Stimulated activated CD4-positive, alpha-beta T cell treated with anti-CD3 and anti-CD28 coated beads, TNF-alpha, amount 100 ng/mL, for 4 hours (primary cell): ENCODE results near the gene SART1.

Source experiments
- DNase-seq, 3 experiments: peaks; one replicate each; pipeline ENCODE4 v3.0.0-alpha.2; 2020; ENCODE audit warnings: low read depth in 3 of 3

SART1 gene

DNA sequence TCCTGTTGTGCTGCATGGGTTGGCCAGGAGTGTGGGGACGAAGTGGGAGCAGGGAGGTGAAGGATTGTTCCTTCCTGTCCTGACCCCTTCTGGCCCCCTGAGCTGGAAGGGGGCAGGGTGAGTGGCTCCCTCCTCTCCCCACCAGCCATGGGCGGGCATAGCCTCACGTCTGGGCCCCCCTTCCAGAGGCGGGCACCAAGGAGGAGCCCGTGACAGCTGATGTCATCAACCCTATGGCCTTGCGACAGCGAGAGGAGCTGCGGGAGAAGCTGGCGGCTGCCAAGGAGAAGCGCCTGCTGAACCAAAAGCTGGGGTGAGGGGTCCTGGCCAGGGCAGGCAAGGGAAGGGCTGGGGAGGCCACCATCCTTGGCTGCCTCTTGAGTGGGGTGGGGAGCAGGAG is 3.4 kb downstream of the SART1 start:
- DNase-seq = no peak

DNA sequence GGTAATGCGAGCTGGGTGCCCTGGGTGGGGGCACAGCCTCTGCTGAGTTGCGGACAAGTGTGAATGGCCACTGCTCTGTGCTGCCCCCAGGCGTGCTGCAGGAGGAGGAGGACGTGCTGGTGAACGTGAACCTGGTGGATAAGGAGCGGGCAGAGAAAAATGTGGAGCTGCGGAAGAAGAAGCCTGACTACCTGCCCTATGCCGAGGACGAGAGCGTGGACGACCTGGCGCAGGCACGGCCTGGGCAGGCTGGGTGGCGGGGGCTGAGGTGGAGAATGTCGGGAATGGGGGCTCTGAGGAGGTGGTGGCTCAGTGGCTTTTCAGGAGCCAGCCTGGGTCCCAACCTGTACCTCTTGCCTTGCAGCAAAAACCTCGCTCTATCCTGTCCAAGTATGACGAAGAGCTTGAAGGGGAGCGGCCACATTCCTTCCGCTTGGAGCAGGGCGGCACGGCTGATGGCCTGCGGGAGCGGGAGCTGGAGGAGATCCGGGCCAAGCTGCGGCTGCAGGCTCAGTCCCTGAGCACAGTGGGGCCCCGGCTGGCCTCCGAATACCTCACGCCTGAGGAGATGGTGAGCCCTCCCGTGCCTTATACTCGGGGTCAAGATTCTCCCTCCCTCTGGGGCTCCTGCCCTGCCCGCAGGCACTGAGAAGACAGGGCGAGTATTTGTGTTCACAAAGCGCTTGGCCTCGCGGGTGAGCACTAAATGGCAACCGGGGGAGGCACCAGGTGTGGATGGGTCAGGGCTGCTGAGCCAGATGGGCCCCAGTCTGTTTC is 4.6 kb downstream of the SART1 start:
- no peak for DNase-seq

DNA sequence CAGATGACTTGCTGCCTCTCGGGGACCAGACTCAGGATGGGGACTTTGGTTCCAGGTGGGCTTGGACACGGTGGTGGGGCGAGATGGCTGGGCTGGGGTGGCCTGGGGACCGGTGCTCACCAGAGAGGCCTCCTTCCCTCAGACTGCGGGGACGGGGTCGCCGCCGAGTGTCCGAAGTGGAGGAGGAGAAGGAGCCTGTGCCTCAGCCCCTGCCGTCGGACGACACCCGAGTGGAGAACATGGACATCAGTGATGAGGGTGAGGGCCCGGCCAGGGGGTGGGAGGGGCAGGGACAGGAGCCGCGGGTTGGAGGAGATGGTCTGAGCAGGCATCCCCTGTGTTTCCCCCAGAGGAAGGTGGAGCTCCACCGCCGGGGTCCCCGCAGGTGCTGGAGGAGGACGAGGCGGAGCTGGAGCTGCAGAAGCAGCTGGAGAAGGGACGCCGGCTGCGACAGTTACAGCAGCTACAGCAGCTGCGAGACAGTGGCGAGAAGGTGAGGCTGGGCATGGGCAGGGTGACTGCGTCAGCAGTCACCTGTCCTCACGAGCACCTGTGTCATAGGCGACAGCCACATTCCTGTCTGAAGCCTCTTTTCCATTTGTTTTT is 5.9 kb downstream of the SART1 start:
- DNase-seq = no peak

DNA sequence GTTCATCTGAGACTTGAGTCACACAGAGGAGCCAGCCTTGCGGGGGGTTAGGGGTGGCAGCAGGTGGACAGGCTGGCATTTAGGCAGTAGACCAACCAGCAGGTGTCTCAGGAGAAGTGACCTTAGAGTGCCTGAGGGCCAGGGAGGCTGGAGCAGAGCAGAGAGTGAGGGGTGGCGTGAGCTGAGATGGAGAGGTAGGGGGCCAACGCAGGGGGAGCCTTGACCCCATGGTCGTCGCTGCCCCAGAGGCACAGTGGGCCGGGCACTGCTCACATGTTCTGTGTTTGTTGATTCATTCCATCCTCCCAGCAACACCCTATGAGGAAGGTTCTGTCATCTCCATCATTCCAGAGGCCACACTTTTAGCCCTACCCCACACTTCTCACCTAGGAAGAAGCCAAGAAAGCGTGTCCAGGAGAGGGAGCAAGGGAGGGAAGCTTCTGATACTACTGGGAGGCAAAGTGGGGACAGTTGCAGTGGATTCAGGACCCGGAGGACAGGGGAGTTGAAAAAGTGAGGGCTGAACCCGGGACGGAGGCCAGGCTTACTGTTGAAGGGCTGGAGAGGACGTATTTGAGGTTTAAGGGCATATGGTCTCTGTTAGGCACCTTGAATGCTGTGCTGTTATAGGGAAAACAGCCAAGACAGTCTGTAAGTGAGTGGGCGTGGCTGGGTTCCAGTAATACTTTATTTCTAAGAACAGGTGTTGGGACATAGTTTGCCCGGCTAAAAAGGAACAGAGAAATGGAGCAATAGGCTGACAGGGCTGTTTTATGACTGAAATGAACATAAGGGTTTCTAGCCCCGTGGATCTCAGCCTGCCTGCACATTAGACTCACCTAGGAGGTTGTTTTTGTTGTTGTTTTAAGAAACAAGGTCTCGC is 7.3 kb downstream of the SART1 start:
- no peak for DNase-seq

DNA sequence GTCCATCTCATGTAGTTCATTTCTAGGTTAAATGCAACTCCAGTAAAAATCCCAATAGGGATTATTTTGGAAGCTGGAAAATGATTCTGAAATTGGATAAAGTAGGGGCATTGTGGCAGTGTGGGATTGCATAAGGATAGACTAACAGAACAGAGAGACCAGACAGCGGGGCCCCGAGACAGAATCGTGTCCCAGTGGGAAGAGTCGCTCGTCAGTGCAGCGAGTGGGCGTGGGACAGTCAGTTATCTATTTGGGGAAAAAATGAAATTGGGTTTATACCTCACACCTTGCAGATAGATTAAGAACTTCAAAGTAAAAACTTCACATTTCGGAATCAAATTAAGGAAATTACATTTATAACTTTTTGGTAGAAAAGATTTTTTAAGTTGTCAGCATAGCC is 10.6 kb downstream of the SART1 start:
- DNase-seq = no peak

DNA sequence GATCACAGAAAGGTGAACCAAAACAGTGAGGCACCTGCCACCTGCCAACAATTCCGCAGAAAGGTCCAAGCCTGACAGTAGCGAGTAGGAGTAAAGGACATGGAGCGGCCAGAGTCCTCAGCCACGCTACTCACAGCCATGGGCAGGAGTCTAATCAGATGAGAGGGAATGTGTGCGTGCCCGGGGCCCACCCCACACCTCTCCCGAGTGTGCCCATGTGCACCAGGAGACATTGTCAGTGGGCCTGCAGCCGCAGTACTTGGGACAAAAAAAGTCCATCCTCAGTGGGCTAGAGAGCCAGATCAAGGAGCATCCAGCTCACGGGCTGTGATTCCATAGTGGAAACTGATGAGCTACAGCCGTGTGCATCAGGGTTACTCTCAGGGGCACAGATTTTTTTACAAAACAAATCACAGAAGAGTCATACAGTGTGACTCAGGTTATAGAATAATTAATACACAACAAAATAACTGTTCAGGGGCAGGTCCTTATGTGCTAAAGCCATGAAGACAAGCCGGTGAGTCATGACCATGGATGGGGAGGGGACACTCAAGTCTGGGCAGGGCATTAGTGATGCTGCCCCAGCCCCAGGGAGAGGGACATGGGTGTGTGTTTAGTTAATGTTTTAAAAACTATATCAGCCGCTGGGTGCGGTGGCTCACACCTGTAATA is 12.0 kb downstream of the SART1 start:
- DNase-seq = no peak

DNA sequence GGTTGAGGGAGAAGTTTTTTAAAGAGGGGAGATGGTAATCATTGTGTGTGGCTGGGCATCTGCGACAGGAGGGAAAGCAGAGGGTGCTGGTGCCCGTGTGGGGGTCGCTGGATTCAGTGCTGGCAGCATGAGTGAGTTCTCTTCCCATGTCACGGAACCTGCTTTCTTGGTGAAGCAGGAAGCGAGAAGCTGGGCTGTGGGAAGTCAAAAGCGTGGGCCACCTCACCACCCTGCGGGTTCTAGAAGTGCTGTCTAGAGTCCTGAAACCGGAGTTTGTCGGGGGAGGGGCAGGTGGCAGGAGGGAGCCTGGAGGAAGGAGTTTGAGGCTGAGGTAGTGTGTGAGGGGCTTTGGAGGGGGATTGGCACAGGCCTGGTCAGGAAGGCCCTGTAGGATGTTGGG is 14.2 kb downstream of the SART1 start:
- no peak for DNase-seq

DNA sequence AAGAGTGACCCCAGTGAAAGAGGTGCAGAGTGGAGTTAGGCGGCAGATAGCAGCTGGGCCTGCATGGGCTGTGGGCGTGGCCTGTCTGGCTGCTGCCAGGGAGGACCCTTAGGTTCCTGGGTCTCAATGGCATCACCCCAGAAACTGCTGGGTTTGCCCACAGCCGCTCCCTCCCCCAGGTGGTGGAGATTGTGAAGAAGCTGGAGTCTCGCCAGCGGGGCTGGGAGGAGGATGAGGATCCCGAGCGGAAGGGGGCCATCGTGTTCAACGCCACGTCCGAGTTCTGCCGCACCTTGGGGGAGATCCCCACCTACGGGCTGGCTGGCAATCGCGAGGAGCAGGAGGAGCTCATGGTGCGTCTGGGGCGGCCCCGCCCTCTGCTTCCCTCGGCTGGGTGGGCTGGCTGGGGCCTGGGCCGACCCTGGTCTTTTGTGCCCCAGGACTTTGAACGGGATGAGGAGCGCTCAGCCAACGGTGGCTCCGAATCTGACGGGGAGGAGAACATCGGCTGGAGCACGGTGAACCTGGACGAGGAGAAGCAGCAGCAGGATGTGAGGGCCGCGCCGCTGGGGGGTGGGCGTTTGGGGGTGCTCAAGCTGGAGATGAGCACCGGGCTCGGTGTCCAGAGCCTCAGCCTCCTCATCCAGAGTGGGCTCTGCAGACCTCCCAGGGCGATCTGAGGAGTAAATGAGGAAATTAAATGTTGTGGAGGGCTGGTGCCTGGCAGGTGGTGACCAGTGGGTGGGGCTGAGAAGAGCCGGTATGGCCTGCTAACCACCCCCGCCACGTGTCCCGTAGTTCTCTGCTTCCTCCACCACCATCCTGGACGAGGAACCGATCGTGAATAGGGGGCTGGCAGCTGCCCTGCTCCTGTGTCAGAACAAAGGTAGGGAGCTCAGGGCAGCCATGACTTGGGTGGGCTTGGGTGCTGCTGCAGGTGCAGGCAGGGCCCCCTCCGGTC is 15.0 kb downstream of the SART1 start:
- no peak for DNase-seq

DNA sequence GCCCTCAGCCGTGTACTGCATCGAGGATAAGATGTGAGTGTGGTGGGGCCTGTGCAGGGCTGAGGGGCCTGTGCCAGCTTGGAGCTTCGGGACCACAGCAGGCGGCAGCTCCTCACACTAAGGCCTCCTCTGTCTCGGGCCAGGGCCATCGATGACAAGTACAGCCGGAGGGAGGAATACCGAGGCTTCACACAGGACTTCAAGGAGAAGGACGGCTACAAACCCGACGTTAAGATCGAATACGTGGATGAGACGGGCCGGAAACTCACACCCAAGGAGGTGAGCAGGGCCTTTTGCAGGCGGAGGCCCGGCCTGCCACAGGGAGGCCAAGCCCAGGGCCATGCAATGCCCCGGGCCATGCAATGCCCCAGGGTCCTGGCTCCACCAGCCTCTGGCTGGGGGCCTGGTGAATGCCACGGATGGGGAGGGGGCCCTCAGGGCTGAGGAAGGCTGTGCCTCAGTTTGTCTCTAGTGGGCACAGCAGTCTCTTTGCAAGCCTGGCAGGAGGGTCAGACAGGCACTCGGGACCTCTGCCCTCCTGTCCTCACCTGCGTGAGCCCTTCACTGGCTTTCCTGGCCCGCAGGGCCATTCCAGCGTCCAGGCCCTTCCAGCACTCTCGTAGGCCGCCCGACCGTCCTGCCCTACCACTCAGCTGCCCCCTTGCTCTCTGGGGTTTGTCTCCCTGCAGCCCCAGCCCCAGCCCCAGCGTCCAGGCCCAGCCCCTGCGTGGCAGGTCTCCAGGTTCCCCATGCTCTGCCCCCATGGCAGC is 16.3 kb downstream of the SART1 start:
- DNase-seq = no peak

DNA sequence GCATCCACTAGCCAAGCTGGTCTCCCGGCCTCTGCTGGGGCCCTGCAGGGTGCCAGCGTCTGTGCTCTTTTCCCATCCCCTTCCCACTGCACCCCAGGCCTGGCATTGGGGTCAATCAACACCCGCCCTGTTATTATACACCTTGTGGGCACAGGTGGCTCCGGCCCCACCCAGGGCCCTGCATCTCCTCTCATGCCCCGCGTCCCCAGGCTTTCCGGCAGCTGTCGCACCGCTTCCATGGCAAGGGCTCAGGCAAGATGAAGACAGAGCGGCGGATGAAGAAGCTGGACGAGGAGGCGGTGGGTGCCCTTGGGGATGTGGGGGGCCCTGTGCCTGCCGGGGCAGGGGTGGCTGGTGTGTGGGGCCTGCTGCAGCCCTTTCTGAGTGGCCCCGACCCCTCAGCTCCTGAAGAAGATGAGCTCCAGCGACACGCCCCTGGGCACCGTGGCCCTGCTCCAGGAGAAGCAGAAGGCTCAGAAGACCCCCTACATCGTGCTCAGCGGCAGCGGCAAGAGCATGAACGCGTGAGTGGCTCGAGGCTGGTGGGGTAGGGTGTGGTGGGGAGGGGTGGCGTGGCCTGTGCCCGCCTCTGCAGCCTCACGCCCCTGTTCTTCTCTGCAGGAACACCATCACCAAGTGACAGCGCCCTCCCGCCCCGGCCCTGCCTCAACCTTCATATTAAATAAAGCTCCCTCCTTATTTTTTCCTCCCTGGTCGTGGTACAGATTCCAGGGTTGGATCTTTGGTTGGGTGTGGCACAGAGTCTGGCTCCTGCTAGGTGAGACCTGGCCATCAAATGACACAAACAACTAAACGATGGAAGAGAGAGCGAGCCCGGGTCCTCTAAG is 17.1 kb downstream of the SART1 start:
- no peak for DNase-seq

DNA sequence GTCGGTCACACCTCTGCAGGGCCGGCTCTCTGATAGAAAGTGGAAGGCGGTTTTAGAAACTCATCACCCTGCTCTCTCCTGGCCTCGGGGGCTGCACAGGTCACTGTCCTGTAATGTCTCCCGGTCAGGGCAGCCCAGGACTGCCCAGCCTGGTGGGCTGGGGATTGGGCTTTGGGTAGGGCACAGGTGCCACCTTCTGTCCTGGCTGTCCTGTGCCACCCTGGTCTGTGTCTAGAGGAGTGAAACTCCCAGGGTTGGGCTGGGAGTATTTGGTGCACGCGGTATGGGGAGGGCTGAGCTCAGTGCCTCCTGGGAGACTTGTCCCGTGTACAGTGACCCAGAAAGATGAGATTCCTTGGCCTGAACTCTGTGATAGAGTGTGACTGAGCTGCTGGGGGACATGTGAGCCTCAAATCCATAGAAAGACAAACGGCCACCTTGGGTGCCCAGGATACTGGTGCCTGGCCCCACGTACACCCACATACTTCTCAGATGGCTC is 17.8 kb downstream of the SART1 start:
- no peak for DNase-seq

DNA sequence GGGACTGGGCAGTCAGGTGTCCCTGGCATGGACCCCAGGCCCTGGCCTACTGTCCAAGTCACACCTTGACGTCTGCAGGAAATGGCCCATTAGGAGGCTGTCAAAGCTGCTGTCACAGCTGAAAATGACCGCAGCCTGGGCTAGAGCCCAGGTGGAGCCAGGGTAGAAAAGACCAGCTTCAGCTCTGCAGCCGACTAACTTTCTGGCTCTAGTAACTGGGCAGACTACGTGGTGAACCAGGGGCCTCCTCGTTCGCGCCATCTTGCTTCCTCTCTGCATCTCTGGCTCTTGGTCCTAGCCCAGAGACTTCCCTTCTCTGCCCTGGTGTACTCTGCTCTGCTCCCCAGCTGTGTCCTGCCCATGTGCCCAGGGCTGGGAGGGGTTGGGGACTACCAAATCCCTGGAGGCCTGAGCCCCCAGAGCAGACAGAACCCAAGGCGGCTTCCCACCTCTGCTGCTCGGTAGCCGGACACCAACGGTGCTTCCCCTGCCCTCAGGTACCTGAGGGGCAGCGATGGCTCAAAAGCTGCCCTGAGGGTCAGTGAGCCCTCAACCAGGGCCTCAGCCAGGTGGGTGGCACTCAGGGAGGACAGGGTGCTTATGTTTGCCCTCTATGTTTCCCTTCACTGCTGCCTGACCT is 19.7 kb downstream of the SART1 start:
- DNase-seq = no peak

DNA sequence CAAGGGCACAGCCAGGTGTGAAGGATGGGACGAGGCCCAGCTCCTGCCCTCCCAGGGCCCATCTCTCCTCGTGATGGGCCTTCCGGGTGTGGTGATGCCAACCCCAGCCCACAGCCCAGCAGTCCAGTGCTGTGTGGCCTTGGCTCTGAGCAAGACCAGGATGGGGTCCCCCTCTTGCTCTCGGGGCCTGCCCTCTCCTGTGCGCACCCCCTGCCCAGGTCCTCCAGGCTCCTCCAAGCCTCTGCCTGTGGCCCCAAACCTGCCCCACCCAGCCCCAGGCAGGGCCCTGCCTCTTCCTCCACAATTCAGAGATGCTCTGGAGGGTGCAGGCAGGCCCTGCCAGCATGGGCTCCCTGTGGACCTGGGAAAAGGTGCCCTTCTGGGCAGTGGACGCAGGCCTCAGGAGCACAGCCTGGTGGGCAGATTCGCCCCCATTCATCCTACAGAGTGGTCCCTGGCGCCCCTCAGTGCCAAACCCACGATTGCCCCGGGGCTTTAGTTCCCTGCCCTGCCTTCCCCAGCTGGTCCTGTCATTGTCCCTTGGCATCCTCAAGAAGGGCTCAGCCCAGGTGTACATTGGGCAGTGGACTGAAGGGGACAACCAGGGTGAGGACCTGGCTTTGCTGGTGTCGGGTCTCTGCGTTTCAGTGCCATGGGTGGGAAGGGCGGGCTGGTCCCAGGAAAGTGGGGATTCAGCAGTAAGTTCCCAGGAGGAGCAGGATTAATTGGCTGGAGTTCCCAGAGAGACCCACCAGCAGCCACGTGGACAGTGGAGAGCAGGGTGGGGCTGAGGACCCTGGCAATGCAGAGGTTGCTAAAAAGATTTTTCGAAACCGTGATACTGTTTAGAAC is 20.7 kb downstream of the SART1 start:
- no peak for DNase-seq

DNA sequence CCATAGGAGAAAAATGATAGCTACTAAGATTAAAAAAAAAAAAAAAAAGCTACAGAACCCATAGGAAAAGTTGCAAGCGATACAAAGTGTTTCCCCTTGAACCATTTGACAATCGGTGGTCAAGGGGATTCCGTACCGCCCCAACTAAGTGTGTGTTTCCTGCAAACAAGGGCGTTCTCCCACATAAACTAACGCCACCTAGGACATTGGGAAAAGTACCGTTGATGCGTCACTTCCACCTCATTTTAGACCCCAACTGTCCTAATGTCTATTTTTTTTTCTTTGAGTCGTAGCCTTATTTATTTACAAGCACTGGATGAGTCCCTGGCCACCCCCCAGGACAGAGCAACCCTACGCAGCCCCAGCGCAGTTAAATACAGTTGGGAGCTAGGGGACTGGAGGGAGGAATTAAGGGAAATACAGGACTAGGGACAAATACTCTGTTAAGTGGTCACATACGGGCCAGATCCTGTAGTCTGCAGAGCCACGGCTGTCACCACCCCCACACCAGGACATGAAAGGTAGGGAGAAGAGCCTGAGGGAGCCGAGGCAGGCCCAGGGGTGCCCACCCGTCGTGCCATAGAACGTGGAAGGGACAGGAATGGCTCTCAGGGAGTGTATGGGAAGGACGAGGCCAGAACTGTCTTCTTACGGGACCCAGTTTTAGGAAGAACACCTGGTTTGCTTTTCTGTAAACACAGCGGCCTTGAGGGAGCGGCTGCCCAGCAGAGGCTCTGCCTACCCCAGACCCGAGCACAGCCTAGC is 21.5 kb downstream of the SART1 start:
- DNase-seq = no peak

DNA sequence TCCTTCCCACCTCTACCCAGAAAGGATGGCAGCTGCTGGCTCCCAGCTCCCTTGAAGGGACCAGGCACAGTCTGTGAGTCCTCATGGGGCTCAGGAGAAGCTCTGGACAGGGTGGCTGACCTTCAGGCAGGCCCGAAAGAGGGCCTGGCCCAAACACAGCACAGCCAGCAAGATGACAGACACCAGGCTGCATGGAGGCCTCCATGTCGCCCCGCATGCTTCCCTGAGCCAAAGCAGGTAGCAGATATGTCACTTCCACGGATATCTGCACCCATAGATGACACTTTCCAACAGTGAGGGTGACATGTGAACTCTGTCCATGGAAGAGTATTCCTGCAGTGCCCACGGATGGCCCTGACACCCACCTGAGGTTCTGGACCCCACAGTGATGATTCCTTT is 22.1 kb downstream of the SART1 start:
- DNase-seq = no peak

DNA sequence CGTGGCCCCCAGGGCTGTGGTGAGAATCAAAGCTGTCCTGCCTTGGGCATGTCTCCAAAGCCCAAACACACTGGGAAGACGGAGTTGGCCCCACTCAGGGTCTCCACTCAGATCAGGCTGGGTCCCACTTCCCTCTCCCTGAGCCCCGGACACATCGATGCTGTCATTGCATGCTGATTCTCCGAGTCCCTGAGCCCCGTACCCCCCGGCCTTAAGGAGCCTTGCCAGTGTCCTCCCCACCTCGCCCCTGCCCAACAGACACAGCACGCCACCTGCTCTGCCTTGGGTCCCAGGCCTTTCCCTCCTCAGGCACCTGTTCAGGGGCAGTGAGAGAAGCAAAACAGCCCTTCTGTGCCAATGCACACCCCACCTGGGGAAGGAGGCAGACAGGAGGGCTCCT is 25.8 kb downstream of the SART1 start:
- DNase-seq = no peak
